ENCODE results near the gene DBH. TPM values are rescaled to one million over a fixed set of nuclear protein-coding genes. Genes with fewer than 3 reads are reported as not detected.

The DBH gene
- total RNA-seq, 2 donors from 2014 or later = not detected

DNA sequence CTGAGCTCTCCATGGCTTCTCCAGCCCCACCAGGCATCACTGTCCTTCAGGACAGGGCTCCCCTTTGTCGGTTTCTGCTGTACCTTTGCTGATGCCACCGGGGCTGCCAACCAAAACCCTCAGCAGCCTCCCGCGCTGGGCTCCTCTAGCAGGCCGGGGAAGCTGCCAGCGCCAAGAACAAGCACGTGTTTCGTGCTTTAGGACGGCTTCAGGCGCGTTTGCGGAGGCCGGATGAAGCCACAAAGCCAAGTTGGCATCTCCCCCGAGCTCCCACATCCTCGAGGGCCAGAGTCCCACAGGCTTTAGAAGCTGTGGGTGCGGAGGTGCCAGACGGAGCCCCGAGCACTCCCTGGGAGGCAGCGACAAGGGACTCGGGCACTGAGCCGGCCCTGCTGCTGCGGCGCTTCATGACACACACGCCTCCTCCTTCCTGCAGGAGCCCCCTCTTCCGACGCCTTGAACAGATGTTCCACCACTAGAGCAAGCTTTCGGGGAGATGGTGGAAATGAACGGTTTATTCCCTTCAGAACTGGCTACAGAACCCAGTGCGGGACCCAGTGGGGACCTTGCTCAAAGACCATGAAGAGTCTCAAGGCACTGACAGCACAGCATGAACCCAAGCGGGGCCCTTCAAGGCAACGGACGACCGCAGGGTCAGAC lies 65.3 kb downstream of the DBH start:
- Histone ChIP-seq H3K27me3 (no peaks in the 10 kb centered on the region), H3K4me1 (peaks cover 0 to 13% of the 10 kb centered on the region in 2 donors), H3K4me3 (no peak overlapping the region), H3K27ac (no peak overlapping the region), H3K36me3 (no peaks in the 10 kb centered on the region), H3K9me3 (no peaks in the 10 kb centered on the region)
- no peak for DNase-seq (ENCODE audit: low spot score)
- TF ChIP-seq, protein P1, sequence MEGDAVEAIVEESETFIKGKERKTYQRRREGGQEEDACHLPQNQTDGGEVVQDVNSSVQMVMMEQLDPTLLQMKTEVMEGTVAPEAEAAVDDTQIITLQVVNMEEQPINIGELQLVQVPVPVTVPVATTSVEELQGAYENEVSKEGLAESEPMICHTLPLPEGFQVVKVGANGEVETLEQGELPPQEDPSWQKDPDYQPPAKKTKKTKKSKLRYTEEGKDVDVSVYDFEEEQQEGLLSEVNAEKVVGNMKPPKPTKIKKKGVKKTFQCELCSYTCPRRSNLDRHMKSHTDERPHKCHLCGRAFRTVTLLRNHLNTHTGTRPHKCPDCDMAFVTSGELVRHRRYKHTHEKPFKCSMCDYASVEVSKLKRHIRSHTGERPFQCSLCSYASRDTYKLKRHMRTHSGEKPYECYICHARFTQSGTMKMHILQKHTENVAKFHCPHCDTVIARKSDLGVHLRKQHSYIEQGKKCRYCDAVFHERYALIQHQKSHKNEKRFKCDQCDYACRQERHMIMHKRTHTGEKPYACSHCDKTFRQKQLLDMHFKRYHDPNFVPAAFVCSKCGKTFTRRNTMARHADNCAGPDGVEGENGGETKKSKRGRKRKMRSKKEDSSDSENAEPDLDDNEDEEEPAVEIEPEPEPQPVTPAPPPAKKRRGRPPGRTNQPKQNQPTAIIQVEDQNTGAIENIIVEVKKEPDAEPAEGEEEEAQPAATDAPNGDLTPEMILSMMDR (IDR thresholded peaks at IDR 0.05) = no peak

DNA sequence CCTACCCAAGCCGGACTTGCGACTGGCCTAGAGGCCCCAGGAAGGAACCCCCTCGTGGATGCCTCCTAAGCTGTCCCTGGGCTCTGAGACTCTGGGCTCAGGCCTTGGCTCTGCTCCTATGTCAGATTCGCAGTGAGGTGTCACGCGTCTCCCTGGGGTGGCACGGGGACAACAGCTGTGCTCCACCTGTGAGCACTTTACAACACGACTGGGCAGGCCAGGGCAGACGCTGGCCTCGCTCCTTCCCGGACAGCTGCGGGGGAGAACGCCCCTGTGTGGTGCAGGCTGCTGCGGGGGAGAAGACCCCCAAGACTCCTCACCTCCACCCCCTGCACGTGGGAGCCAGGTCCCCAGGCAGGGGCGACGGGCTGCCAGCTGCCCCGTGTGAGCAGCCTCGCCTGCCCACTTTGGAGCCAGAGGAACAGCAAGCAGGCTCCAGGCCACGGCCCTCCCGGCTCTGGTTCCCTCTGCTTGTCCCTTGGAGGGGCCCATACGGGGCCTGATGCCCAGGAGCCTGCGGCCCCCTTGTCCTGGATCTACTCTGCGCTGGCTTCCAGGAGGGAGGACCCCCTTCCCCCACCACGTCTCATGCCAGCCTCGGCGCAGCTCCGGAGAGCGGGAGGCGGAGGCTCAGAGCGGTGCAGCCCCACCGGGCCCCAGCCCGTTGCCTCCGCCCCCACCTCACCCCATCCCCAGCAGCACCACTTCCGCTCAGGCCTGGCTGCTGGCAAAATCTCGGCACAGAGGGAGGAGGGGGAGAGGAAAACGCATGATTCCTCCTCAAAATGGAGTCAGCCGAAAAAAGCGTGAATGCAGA lies 66.0 kb downstream of the DBH start:
- no peaks in the 10 kb centered on the region for H3K36me3 ChIP-seq
- H3K4me3 ChIP-seq = peak overlapping the region; percentile 11 to 41
- TF ChIP-seq, protein P1 (IDR thresholded peaks at IDR 0.05) = no peak
- no peaks in the 10 kb centered on the region for H3K27me3 ChIP-seq
- peaks cover 0 to 14% of the 10 kb centered on the region in 2 donors for H3K4me1 ChIP-seq
- no peaks in the 10 kb centered on the region for H3K9me3 ChIP-seq
- H3K27ac ChIP-seq = peak overlapping the region in 1 of 2 donors; percentile 14
- no peak for DNase-seq (ENCODE audit: low spot score)

DNA sequence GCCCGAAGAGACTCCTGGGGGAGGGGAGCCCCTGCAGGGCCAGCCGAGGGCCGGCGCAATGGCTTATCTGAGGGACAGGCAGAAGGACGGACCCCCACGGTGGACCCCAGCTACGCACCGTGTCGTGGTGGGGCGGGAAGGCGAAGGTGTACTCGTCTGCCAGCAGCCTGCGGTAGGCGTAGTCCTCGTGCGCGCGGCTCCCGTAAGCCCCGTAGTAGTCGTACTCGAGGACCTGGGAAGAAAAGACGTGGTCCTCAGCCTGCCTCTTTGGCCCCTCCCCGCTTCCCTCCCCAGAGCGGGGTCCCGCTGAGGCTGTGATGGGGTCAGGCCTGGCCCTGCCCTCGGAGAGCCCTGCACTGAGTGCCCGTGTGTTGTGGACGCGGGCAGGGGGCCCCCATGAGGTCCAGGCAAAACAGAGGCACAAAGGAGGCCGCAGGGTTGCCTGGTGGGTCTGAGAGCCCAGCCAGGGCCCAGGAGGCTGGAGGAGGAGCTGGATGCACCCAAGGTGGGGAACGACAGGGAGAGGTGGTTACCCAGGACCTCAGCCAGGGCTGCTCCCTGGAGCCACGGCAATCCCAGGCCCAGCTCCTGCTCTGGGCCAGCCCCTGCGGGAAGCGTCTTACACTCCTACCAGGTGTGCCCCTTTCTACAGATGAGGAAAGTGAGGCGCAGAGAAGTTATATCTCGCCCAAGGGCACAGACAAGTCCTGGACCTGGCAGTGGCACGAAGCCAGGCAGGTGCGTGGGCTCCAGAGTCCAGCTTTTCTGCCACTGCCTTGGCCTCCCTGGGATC lies 66.8 kb downstream of the DBH start:
- Histone ChIP-seq H3K4me3 (peak overlapping the region; percentile 11 to 41), H3K27ac (peak overlapping the region in 1 of 2 donors; percentile 14), H3K9me3 (no peaks in the 10 kb centered on the region), H3K36me3 (no peaks in the 10 kb centered on the region), H3K4me1 (peaks cover 0 to 22% of the 10 kb centered on the region in 2 donors), H3K27me3 (no peaks in the 10 kb centered on the region)
- DNase-seq (ENCODE audit: low spot score) = no peak
- TF ChIP-seq, protein P1 (IDR thresholded peaks at IDR 0.05) = no peak

DNA sequence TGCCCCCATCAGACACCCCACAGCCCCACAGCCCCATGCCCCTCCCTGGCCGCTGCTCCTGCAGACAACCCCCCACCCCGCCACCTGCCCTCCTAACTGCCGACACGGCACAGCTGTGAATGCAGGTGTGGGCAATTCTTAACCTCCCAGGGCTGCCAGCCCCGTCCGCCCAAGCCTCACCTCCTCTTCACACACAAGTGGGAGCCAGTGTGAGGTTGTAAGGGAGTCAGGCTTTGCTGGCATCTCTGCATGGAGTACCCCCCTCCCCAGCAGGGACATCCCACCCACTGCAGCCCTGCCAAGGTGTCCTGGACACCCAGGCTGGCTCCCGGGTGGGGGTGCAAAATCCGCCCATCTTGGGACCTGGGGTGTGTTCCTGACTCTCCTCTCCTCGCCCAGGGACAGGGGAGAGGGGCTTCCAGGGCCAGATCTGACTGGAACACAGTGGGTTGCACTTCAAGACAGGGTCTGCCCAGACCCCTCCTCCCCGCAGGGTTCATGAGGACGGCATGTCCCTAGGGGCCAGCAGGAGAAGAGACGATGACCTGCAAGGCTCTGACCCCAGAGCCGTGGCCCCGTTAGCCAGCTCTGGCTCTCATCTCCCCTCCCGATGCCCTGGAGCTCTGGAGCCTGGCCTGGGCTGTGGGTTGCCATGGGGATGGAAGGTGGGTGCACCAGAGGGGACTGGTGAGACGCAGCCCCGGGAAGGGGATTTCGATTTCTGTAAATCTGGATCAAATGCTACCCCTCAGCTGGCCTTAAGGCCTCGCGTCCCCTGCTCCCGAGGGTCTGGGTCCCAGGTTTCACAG lies 67.6 kb downstream of the DBH start:
- Histone ChIP-seq H3K27ac (no peak overlapping the region), H3K27me3 (no peaks in the 10 kb centered on the region), H3K4me3 (no peak overlapping the region), H3K4me1 (peaks cover 0 to 23% of the 10 kb centered on the region in 2 donors), H3K9me3 (no peaks in the 10 kb centered on the region), H3K36me3 (no peaks in the 10 kb centered on the region)
- DNase-seq (ENCODE audit: low spot score) = no peak
- TF ChIP-seq, protein P1 (IDR thresholded peaks at IDR 0.05) = no peak

DNA sequence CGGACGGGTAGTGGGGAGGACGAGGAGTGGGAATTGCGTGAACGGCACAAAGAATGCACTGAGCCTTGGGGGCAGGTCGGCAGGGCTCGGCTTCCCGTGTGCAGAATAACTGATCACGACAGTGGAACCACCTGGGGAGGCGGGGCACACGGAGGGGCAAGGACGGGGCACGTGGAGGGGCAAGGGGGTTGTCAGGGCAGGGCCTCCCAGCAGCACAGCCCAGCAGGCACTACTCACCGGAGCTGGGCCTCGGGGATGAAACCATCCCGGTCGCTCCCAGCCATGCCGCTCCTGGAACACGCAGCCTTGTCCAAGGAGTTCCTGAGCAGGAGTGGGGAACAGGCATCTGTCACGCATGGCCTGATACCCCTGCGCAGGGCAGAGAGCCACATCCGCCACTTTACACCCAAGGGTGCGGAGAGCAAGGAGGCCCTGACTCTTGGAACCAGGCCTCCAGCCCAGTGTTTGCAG lies 68.6 kb downstream of the DBH start:
- Histone ChIP-seq H3K27ac (no peak overlapping the region), H3K9me3 (no peaks in the 10 kb centered on the region), H3K4me1 (peaks cover 0 to 23% of the 10 kb centered on the region in 2 donors), H3K4me3 (no peak overlapping the region), H3K36me3 (no peaks in the 10 kb centered on the region), H3K27me3 (no peaks in the 10 kb centered on the region)
- TF ChIP-seq, protein P1 (IDR thresholded peaks at IDR 0.05) = no peak
- DNase-seq (ENCODE audit: low spot score) = no peak
